CD4-positive, alpha-beta memory T cell (primary cell): ENCODE data around the gene DCTN5. TPM values are rescaled to one million over a fixed set of nuclear protein-coding genes. Genes with fewer than 3 reads are reported as not detected.
"Not testable (repeated sequence)": the region's sequence is repeated elsewhere in the genome, so short reads cannot be mapped to it uniquely, and the experiment has no call there.

Source experiments
- CTCF ChIA-PET: fragments of 350-600 bp; sonication (Branson Sonifier 250); formaldehyde crosslinking; loops from one replicate; lab custom pipeline; 2021; ENCODE audit warnings: inconsistent platforms; ENCODE audit not compliant: partially characterized antibody; lab: Charles Lee
- POLR2A ChIA-PET: fragments of 350-600 bp; sonication (Branson Sonifier 250); formaldehyde crosslinking; loops from one replicate; lab custom pipeline; 2021; ENCODE audit not compliant: partially characterized antibody; lab: Charles Lee
- DNase-seq, 5 donors: peaks; one replicate each; pipeline versions ENCODE4 v3.0.0 to v3.0.0-alpha.2; 2020 to 2022; ENCODE audit warnings: mixed read lengths in 1 of 5
- H3K27ac ChIP-seq: one replicate; pipeline ENCODE4 v1.7.0; 2013; ENCODE audit warnings: low read depth, low read length
- H3K27me3 ChIP-seq: 2 replicates; pipeline ENCODE4 v1.7.0; 2013; ENCODE audit warnings: mild to moderate bottlenecking, low read length, moderate library complexity; ENCODE audit not compliant: insufficient read depth
- H3K36me3 ChIP-seq: 2 replicates; pipeline ENCODE4 v1.7.0; 2013; ENCODE audit warnings: mild to moderate bottlenecking, low read length, moderate library complexity; ENCODE audit not compliant: insufficient read depth
- H3K4me1 ChIP-seq: 2 replicates; pipeline ENCODE4 v1.7.0; 2013; ENCODE audit warnings: mild to moderate bottlenecking, low read length, moderate library complexity; ENCODE audit not compliant: insufficient read depth
- H3K4me3 ChIP-seq, 2 donors: one replicate each; pipeline ENCODE4 v1.7.0; 2013; ENCODE audit warnings: low read length in 2 of 2, mild to moderate bottlenecking in 1 of 2
- H3K9me3 ChIP-seq, 2 donors: one replicate each; pipeline ENCODE4 v1.7.0; 2013; ENCODE audit warnings: low read length in 2 of 2, control low read depth in 1 of 2; ENCODE audit not compliant: control insufficient read depth in 1 of 2
- H3K27ac Mint-ChIP-seq, 7 donors: one replicate each; pipeline ENCODE4 v1.8.0; 2020 to 2021; ENCODE audit warnings: mixed read lengths in 7 of 7, mild to moderate bottlenecking in 6 of 7, inconsistent platforms in 3 of 7, moderate library complexity in 3 of 7
- H3K27me3 Mint-ChIP-seq, 2 donors: one replicate each; pipeline ENCODE4 v1.8.0; 2020 to 2021; ENCODE audit warnings: mixed read lengths in 2 of 2
- H3K36me3 Mint-ChIP-seq, 2 donors: one replicate each; pipeline ENCODE4 v1.8.0; 2020 to 2021; ENCODE audit warnings: mixed read lengths in 2 of 2, inconsistent platforms in 1 of 2, mild to moderate bottlenecking in 1 of 2
- H3K4me1 Mint-ChIP-seq, 4 donors: one replicate each; pipeline ENCODE4 v1.8.0; 2020 to 2021; ENCODE audit warnings: mixed read lengths in 4 of 4, mild to moderate bottlenecking in 1 of 4
- H3K4me3 Mint-ChIP-seq, 8 donors: one replicate each; pipeline ENCODE4 v1.8.0; 2020 to 2021; ENCODE audit warnings: mixed read lengths in 8 of 8, mild to moderate bottlenecking in 7 of 8, moderate library complexity in 6 of 8, inconsistent platforms in 3 of 8
- H3K9me3 Mint-ChIP-seq, 8 donors: one replicate each; pipeline ENCODE4 v1.8.0; 2020 to 2021; ENCODE audit warnings: mixed read lengths in 8 of 8, mild to moderate bottlenecking in 5 of 8, inconsistent platforms in 3 of 8, moderate library complexity in 1 of 8
- intact Hi-C: fragments of 100-400 bp; cut with micrococcal nuclease; formaldehyde crosslinking; loops from one replicate; pipeline ENCODE4 v1.15.1; 2023
- polyA plus RNA-seq, 2 donors: library from polyadenylated mRNA; unstranded; fragments of 300-500 nt; fragmentation: Illumina TruSeq; gene quantifications; one replicate each; pipeline ENCODE4 v1.2.3, GENCODE V29; 2021
- total RNA-seq, 2 experiments: library from RNA; stranded (reverse); gene quantifications; one replicate each; pipeline ENCODE4 v1.2.3, GENCODE V29; 2021

DCTN5 gene
- total and polyA plus RNA-seq, 4 experiments from 2014 or later = 55.8 to 60.2 (median 57.7) TPM

GRCh38 chr16:23607726-23608125, 33.5 kb upstream of the DCTN5 start:
- Mint-ChIP-seq H3K4me3 (no peak overlapping the region), H3K36me3 (peaks cover 16 to 28% of the 10 kb centered on the region in 2 donors), H3K9me3 (no peaks in the 10 kb centered on the region), H3K27me3 (no peaks in the 10 kb centered on the region), H3K4me1 (no peaks in the 10 kb centered on the region), H3K27ac (no peak overlapping the region)
- CTCF ChIA-PET = interaction anchor here (2.5 kb wide), 1 partner anchor 11 kb away, joined by 7 read pairs; no protein-coding TSS in a partner anchor
- Histone ChIP-seq H3K36me3 (peaks cover 14% of the 10 kb centered on the region), H3K27me3 (no peaks in the 10 kb centered on the region), H3K4me3 (no peak overlapping the region), H3K27ac (no peak overlapping the region), H3K9me3 (no peaks in the 10 kb centered on the region), H3K4me1 (no peaks in the 10 kb centered on the region)
- intact Hi-C loops = no loop called here
- no peak for DNase-seq
- POLR2A ChIA-PET = no interaction called here

DNA sequence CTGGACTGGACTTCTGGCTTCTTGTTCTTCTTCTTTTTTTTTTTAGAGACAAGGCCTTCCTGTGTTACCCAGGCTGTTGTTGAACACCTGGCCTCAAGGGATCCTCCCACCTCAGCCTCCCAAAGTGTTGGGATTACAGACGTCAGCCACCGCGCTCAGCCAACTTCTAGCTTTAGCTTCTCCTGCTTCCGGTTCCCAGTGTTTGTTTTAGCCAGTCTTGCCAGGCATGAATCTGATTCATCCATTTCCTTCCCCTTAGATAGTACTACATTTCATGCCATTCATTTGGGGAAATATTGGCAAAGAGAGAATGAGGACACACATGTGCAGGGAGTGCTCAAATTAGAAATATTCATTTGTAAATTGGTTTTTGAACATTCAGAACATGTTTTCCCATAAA, 33.1 kb upstream of the DCTN5 start:
- H3K4me1 Mint-ChIP-seq = no peaks in the 10 kb centered on the region
- intact Hi-C loops = no loop called here
- DNase-seq = no peak
- H3K4me3 Mint-ChIP-seq = no peak overlapping the region
- H3K9me3 Mint-ChIP-seq = no peaks in the 10 kb centered on the region
- Histone ChIP-seq H3K4me3 (no peak overlapping the region), H3K27ac (no peak overlapping the region), H3K4me1 (no peaks in the 10 kb centered on the region), H3K9me3 (no peaks in the 10 kb centered on the region), H3K36me3 (peaks cover 14% of the 10 kb centered on the region), H3K27me3 (no peaks in the 10 kb centered on the region)
- ChIA-PET CTCF (interaction anchor here (2.5 kb wide), 1 partner anchor 11 kb away, joined by 7 read pairs; no protein-coding TSS in a partner anchor), POLR2A (no interaction called here)
- H3K27ac Mint-ChIP-seq = peak overlapping the region in 1 of 7 donors; percentile 65
- H3K27me3 Mint-ChIP-seq = no peaks in the 10 kb centered on the region
- peaks cover 16 to 30% of the 10 kb centered on the region in 2 donors for H3K36me3 Mint-ChIP-seq

GRCh38 chr16:23609929-23610328, 31.3 kb upstream of the DCTN5 start:
- Histone ChIP-seq H3K9me3 (no peaks in the 10 kb centered on the region), H3K27ac (no peak overlapping the region), H3K36me3 (peaks cover 14% of the 10 kb centered on the region), H3K4me1 (no peaks in the 10 kb centered on the region), H3K27me3 (no peaks in the 10 kb centered on the region), H3K4me3 (no peak overlapping the region)
- ChIA-PET POLR2A (no interaction called here), CTCF (interaction anchor here (0.6 to 0.7 kb wide), 2 partner anchors 13 to 175 kb away, joined by 4 read pairs; no protein-coding TSS in a partner anchor)
- no peak overlapping the region for H3K27ac Mint-ChIP-seq
- intact Hi-C loops = no loop called here
- no peaks in the 10 kb centered on the region for H3K9me3 Mint-ChIP-seq
- no peaks in the 10 kb centered on the region for H3K4me1 Mint-ChIP-seq
- no peak for DNase-seq
- no peak overlapping the region for H3K4me3 Mint-ChIP-seq
- H3K36me3 Mint-ChIP-seq = peaks cover 12 to 29% of the 10 kb centered on the region in 2 donors
- H3K27me3 Mint-ChIP-seq = no peaks in the 10 kb centered on the region

- H3K4me1 ChIP-seq, CTCF ChIA-PET, DNase-seq, H3K4me1 Mint-ChIP-seq, H3K27ac Mint-ChIP-seq, H3K4me3 Mint-ChIP-seq, H3K4me3 ChIP-seq, POLR2A ChIA-PET, H3K27ac ChIP-seq, H3K27me3 ChIP-seq, H3K9me3 Mint-ChIP-seq, H3K27me3 Mint-ChIP-seq, H3K9me3 ChIP-seq, intact Hi-C loops: not testable (repeated sequence)
- peaks cover 10% of the 10 kb centered on the region for H3K36me3 ChIP-seq
- peaks cover 14 to 28% of the 10 kb centered on the region in 2 donors for H3K36me3 Mint-ChIP-seq
Measured at GRCh38 chr16:23610905-23611304, 30.4 kb upstream of the DCTN5 start.

- no peak overlapping the region for H3K4me3 ChIP-seq
- peaks cover 7% of the 10 kb centered on the region for H3K36me3 ChIP-seq
- CTCF ChIA-PET = no interaction called here
- Mint-ChIP-seq H3K27me3 (no peaks in the 10 kb centered on the region), H3K4me3 (no peak overlapping the region), H3K4me1 (no peaks in the 10 kb centered on the region), H3K36me3 (peaks cover 19 to 30% of the 10 kb centered on the region in 2 donors), H3K9me3 (no peaks in the 10 kb centered on the region), H3K27ac (no peak overlapping the region)
- H3K27ac ChIP-seq = no peak overlapping the region
- H3K4me1 ChIP-seq = no peaks in the 10 kb centered on the region
- no peak for DNase-seq
- intact Hi-C loops = no loop called here
- POLR2A ChIA-PET = no interaction called here
- no peaks in the 10 kb centered on the region for H3K27me3 ChIP-seq
- H3K9me3 ChIP-seq = no peaks in the 10 kb centered on the region
Measured at GRCh38 chr16:23611936-23612335, 29.3 kb upstream of the DCTN5 start.

GRCh38 chr16:23615805-23616204, 25.5 kb upstream of the DCTN5 start:
- intact Hi-C loops = no loop called here
- POLR2A ChIA-PET = no interaction called here
- Histone ChIP-seq H3K4me3 (no peak overlapping the region), H3K36me3 (peaks cover 9% of the 10 kb centered on the region), H3K27me3 (no peaks in the 10 kb centered on the region), H3K27ac (no peak overlapping the region), H3K4me1 (no peaks in the 10 kb centered on the region), H3K9me3 (no peaks in the 10 kb centered on the region)
- CTCF ChIA-PET = no interaction called here
- Mint-ChIP-seq H3K9me3 (no peaks in the 10 kb centered on the region), H3K27me3 (no peaks in the 10 kb centered on the region), H3K4me1 (no peaks in the 10 kb centered on the region), H3K4me3 (no peak overlapping the region), H3K36me3 (peaks cover 35 to 39% of the 10 kb centered on the region in 2 donors), H3K27ac (no peak overlapping the region)
- no peak for DNase-seq

- no peaks in the 10 kb centered on the region for H3K4me1 Mint-ChIP-seq
- no peak for DNase-seq
- CTCF ChIA-PET = no interaction called here
Measured at GRCh38 chr16:23624092-23624491, 17.2 kb upstream of the DCTN5 start.

More at GRCh38 chr16:23624092-23624491, 17.2 kb upstream of the DCTN5 start:
- H3K36me3 Mint-ChIP-seq = peaks cover 40 to 58% of the 10 kb centered on the region in 2 donors
- no peak overlapping the region for H3K27ac Mint-ChIP-seq
- no peaks in the 10 kb centered on the region for H3K4me1 ChIP-seq
- H3K4me3 ChIP-seq = no peak overlapping the region
- no peak overlapping the region for H3K4me3 Mint-ChIP-seq
- H3K27ac ChIP-seq = no peak overlapping the region
- no peaks in the 10 kb centered on the region for H3K9me3 ChIP-seq
- H3K27me3 Mint-ChIP-seq = no peaks in the 10 kb centered on the region
- no peaks in the 10 kb centered on the region for H3K9me3 Mint-ChIP-seq
- H3K36me3 ChIP-seq = peaks cover 32% of the 10 kb centered on the region
- H3K27me3 ChIP-seq = no peaks in the 10 kb centered on the region
- intact Hi-C loops = no loop called here
- POLR2A ChIA-PET = no interaction called here
